DND-41 (cell line): ENCODE data around the gene HNRNPLL.

ENCODE experiments used
- EZH2 ChIP-seq: IDR thresholded peaks from 3 replicates; pipeline ENCODE4 v1.6.1; 2012; ENCODE audit warnings: borderline replicate concordance, low read depth, mild to moderate bottlenecking, moderate library complexity, low read length, inconsistent platforms; ENCODE audit not compliant: severe bottlenecking
- TF ChIP-seq, protein P1 (sequence below): IDR thresholded peaks from 2 replicates; pipeline ENCODE4 v1.5.1; 2012; ENCODE audit warnings: borderline replicate concordance, low read length, moderate library complexity, mild to moderate bottlenecking; ENCODE audit not compliant: poor library complexity, severe bottlenecking; ENCODE audit errors: extremely low read depth

DNA sequence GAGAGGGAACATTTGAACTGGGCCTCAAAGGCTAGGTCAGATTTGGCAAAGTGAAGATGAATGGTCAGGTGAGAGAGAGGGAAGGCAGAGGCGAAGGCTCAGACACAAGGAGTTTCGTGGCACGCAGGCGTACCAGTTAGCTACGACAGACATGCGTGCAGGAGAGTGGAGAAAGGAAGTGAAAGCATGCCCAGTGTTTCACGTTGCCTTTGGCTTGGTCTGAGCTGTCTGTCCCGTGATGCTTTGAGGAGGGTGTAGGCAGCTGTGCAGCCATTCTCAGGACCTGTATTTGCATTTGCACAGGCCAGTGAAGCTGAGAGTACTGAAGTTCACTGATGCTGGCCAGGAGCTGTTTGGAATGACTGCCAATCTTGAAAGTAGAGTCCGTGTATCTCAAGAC, 69.5 kb downstream of the HNRNPLL start:
- TF ChIP-seq, protein P1, sequence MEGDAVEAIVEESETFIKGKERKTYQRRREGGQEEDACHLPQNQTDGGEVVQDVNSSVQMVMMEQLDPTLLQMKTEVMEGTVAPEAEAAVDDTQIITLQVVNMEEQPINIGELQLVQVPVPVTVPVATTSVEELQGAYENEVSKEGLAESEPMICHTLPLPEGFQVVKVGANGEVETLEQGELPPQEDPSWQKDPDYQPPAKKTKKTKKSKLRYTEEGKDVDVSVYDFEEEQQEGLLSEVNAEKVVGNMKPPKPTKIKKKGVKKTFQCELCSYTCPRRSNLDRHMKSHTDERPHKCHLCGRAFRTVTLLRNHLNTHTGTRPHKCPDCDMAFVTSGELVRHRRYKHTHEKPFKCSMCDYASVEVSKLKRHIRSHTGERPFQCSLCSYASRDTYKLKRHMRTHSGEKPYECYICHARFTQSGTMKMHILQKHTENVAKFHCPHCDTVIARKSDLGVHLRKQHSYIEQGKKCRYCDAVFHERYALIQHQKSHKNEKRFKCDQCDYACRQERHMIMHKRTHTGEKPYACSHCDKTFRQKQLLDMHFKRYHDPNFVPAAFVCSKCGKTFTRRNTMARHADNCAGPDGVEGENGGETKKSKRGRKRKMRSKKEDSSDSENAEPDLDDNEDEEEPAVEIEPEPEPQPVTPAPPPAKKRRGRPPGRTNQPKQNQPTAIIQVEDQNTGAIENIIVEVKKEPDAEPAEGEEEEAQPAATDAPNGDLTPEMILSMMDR, result no peak
- TF ChIP-seq EZH2, result no peak
